8988T (cell line): ENCODE measurements around the gene GPT2.
"Not testable (repeated sequence)": the region's sequence is repeated elsewhere in the genome, so short reads cannot be mapped to it uniquely, and the experiment has no call there.

ENCODE experiments used
- DNase-seq: peaks from one replicate; pipeline ENCODE4 v3.0.0; 2011

GPT2 gene

DNA sequence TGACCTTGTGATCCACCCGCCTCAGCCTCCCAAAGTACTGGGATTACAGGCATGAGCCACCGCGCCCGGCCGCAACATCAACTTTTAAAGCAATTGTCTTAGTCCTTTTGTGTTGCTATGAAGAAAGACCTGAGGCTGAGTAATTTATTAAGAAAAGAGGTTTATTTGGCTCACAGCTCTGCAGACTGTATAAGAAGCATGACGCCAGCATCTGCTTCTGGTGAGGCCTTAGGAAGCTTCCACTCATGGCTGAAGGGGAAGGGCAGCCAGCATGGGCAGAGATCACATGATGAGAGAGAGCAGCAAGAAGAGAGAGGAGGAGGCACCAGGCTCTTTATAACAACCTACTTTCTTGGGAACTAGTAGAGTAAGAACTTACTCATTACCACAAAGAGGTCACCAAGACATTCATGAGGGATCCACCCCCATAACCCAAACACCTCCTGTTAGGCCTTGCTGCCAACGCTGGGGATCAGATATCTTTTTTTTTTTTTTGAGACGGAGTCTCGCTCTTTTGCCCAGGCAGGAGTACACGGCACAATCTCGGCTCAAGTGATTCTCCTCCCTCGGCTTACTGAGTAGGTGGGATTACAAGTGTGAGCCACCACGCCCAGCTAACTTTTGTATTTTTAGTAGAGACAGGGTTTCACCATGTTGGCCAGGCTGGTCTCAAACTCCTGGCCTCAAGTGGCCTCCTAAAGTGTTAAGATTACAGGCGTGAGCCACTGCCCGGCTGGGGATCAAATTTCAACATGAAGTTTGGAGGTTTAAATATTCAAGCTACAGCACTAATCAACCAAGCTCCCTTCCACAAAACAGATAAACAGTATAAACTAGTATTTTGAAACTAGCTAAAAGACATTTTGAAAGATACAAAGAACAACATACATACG is 21.4 kb upstream of the GPT2 start:
- no peak for DNase-seq

DNA sequence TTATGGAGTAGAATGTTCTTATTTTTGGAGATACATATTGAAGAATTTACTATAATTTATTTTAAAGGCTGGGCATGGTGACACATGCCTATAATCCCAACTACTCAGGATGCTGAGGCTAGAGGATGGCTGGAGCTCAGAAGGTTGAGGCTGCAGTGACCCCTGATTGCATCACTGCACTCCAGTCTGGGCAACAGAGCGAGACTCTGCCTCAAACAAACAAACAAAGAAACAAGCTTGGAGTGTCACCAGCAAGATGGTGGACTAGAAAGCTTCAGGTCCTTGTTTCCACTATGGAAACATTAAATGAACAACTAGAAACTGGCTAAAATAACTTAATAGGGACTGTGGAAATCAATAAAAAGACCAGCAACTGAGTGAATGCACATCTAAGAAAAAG is 17.9 kb upstream of the GPT2 start:
- no peak for DNase-seq

DNA sequence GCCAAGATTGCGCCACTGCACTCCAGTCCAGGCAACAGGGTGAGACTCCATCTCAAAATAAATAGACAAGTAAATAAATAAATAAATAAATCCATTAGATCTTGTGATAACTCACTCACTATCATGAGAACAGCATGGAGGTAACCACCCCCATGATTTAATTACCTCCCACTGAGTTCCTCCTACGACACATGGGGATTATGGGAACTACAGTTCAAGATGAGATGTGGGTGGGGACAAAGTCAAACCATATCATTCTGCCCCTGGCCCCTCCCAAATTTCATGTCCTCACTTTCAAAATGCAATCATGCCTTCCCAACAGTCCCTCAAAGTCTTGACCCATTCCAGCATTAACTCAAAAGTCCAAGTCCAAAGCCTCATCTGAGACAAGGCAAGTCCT is 16.7 kb upstream of the GPT2 start:
- DNase-seq = not testable (repeated sequence)

DNA sequence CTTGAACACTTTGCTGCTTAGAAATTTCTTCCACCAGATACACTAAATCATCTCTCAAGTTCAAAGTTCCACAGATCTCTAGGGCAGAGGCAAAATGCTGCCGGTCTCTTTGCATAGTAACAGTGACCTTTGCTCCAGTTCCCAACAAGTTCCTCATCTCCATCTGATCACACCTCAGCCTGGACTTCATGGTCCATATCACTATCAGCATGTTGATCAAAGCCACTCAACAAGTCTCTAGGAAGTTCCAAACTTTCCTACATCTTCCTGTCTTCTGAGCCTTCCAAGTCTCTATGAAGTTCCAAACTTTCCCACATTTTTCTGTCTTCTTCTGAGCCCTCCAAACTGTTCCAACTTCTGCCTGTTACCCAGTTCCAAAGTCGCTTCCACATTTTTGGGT is 15.3 kb upstream of the GPT2 start:
- not testable (repeated sequence) for DNase-seq

DNA sequence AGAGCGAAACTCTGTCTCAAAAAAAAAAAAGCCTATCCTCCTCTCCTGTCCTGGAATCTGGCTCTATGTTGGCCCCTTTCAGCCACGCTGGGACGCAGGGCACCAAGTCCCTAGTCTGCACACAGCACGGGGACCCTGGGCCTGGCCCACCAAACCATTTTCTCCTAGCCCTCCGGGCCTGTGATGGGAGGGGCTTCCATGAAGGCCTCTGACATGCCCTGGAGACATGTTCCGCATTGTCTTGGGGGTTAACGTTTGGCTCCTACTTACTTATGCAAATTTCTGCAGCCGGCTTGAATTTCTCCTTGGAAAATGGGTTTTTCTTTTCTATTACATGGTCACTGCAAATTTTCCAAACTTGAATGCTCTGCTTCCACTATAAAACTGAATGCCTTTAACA is 12.6 kb upstream of the GPT2 start:
- no peak for DNase-seq

DNA sequence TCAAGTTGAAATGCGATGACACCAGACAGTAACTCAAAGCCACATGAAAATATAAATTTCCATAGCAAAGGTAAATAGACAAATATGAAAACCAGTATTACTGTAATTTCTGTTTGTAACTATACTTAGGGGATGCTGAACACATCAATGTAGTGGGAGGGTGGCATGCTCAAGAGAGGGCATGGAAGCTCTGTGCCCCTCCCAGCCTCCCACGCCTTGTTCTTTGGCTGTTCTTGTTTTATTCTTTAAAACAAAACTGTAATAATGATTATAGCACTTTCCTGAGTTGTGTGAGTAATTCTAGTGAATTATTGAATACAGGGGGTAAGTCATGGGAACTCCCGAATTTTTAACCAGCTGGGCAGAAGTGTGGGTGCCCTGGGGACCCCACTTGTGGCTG is 11.0 kb upstream of the GPT2 start:
- no peak for DNase-seq

DNA sequence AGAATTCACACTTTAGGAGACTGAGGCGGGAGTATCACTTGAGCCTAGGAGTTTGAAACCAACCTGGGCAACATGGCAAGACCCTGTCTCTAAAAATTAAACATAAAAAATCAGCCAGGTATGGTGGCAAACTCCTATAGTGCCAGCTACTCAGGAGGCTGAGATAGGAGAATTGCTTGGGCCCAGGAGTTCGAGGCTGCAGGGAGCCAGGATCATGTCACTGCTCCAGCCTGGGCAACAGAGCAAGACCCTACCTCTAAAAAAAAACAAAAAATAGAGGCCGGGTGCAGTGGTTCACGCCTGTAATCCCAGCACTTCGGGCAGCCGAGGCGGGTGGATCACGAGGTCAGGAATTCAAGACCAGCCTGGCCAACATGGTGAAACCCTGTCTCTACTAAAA is 8.9 kb upstream of the GPT2 start:
- DNase-seq = no peak

DNA sequence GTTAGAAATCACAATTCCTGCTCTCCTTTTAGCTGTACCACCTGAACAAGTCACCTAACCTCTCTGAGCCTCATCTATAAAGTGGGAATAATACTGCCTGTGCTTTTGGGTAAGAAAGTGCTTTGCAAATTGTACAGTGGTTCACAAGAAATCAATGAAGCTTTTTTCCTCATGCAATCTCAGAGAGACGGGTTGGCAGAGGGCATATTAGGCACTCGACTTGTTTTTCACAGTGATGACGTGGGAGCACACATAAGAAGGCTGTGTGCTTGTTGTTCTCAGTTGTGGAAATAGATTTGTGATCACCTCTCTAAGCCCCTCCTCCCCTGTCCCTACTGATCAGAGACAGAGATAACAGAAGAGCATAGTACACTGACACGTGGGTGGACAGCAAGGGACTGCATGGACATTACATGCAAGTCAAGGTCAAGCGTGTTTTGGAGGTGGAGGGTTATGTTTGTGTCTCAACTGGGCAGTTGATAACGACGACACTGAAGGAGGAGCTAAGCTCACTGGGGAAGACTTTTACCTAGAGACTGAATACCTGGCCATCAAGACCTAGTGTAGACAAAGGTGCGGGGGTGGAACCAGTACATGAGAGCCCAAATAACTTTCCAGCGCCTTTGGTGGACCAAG is 1.7 kb upstream of the GPT2 start:
- no peak for DNase-seq

DNA sequence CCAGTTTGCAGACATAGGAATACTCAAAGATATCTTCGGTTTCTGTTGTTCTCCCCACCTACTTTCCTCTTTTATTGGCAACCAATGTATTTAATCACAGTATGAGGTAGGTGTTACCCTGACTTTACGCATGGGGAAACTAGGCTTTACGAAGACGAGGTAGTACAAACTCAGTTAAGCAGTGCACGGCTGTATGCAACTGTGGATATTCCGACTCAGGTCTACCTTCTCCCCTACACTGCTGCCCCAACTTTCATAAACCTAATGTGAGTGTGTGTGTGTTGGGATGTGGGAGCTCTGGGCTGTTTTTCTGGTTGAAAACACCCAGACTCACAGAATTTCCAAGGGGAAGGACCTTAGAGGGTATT is 1.2 kb upstream of the GPT2 start:
- DNase-seq = no peak

DNA sequence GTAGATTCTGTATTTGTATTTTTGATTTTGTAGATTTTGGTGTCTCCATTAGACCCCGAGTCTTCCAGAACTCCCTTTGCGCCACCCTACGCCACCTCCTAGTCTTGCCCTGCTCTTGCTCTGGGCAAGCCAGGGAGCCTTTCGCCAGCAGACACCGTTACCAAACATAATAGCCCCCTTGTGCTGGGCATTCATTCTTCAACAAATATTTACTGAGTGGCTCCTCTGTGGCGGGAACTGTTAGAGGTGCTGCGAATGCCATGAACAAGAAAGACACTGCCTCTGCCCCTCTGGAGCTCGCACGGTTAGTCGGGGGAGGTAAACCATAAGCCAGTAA is 841 bp upstream of the GPT2 start:
- no peak for DNase-seq

DNA sequence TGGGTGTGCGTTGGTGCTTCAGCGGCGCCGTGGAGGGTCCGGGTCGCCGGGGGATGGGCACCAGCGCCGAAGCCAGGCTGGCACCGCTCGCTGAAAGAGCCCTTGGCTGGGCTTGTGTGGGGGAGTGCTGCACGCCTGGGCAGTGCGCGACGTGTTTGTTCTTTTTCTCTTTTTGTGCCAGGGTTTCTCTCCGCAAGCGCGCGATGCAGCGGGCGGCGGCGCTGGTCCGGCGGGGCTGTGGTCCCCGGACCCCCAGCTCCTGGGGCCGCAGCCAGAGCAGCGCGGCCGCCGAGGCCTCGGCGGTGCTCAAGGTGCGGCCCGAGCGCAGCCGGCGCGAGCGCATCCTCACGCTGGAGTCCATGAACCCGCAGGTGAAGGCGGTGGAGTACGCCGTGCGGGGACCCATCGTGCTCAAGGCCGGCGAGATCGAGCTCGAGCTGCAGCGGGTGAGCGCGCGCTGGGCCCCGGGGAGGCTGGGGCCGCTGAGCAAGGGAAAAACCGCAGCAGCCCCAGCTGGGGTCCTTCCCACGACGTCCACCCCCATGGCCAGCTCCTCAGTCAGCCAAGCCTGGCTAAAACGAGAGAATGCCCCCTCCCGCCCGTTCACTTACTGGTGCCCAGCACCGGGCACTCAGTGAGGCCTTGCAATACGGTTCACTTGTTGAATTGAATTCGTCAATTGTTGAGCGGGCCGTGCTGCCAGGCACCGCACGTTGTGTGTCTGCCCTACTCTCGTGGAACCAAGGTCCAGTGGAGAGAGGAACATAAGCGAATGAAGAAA is 541 bp downstream of the GPT2 start:
- DNase-seq = no peak

DNA sequence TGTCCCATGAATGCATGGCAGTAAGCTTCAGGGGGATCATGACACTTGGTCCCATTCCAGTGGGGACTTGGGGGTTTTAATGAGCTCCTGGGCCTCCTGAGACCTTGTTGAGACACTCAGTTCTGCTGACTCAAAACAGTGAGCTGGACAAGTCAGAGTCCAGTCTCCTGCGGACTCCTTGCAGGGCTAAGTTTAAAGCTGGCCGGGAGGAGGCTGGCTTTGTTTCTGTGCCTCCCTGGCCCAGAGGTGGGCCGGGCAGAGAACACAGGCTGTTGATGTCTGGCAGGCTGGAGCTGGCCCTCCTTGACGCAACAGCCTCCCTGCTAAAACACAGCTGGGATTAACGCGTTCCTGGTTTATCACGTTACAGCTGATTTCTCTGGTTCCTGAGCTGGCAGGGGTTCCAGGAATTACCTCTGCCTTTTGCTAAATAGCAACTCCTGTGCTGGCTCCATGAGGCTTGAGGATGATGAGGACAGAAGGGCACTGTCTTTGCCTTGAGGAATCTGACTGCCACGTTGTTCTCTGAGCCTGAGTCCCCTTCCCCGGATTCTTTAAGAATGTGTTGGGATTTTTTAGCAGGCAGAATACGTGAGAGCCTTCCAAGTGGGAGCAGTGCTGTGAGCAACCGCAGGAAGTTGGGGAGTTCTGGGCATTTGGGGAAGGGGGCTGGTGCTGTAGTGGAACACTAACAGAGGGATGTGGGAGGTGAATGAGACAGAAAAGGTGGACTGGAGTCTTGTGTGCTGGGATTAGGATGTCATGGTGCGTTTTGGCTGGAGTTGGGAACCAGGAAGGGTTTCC is 2.0 kb downstream of the GPT2 start:
- no peak for DNase-seq

DNA sequence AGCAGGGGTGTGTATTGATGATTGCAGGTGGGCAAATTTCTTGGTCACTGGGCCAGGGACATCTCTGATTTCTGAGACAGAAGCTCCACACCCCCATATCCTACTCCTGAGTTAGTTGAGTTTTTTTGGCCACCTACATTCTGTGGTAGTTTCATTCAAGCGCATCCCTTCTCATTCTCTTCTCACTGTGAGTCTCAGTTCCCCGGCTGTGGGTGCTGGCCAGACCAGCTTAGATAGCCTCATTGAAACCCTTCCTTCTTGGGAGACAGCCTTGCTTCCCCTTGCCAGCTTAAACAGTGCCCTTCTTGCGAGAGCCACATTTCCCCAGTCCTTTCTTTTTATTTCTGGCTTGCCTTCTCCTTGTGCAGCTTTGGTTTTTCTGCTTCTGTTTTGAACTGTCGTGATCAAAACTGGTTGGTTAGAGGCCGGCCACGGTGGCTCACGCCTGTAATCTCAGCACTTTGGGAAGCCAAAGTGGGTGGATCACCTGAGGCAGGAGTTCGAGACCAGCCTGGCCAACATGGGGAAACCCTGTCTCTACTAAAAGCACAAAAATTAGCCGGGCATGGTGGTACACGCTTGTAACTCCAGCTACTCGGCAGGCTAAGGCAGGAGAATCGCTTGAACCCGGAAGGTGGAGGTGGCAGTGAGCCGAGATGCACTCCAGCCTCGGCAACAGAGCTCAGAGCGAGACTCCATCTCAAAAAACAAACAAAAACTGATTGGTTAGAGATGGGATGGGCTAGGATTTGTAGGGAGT is 2.8 kb downstream of the GPT2 start:
- DNase-seq = no peak

DNA sequence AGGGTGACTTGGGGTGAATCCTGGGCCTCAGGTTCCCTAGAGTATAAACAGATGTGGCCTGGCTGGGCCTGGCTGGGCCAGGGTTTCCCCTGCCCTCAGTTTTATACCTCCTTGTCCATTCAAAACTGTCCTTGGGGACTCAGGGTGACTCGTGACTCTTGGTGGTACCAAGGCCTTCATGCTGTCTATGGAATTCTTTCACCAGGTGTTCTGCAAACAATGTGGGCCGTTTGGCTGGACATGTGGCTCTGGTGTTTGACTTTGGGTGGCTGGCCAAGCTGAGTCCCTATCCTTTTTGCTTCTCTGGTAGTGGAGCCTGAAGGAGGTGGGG is 3.3 kb downstream of the GPT2 start:
- DNase-seq = no peak

DNA sequence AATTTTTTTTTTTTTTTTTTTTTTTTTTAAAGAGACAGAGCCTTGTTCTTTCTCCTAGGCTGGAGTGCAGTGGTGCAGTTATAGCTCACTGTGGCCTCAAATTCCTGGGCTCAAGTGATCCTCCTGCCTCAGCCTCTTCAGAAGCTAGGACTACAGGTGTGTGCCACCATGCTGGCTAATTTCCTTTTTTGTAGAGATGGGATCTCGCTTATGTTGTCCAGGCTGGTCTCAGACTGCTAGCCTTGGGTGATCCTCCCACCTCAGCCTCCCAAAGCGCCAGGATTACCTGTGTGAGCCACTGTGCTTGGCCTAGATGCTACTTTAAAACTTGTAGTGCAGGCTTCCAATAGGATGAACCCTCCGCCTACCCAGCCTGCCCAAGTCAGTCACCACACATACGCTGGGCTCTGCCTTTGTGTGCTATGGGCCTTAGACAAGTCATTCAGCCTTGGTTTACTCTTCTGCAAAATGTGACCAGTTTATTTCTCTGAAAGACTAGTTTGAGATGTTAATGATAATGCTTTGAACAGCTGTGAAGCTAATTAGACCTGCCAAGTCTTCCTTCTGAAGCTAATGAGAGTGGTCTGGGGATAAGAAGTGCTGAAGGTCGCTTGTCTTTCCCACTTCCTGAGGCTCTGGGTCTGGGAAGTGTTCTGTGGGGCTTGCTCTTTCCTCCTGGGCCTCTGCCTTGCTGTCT is 5.2 kb downstream of the GPT2 start:
- DNase-seq = no peak

DNA sequence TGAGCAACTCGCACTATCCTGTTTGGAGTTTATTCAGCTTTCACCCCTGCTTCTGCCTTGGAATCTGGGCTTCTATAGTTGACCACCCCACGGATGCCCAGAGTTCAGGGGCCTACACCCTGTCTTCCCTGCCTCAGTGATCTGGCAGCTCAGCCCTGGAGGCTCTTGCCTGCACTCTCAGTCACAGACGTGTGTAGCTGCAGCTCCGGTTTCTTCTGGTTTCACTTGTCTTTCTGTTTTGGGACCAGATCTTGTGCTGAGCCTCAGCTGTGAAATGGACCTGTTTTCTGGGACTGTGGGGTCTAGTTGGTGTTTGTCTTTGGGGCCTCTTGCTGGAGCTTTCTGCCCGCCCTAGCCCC is 5.8 kb downstream of the GPT2 start:
- no peak for DNase-seq

DNA sequence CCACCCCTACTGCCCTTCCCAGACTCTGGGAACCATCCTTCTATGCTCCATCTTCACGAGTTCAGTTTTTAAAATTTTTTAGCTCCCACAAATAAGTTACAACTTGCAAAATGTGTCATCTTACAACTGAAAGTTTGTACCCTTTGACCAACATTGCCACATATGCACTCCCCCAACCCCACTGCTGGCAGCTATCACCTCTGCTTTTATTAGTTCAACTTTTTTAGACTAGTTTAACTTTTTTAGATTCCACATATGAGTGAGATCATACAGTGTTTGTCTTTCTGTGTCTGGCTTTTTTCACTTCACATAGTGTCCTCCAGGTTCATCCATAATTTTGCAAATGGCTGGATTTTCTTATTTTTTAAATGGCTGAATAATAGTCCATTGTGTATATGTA is 7.7 kb downstream of the GPT2 start:
- no peak for DNase-seq

DNA sequence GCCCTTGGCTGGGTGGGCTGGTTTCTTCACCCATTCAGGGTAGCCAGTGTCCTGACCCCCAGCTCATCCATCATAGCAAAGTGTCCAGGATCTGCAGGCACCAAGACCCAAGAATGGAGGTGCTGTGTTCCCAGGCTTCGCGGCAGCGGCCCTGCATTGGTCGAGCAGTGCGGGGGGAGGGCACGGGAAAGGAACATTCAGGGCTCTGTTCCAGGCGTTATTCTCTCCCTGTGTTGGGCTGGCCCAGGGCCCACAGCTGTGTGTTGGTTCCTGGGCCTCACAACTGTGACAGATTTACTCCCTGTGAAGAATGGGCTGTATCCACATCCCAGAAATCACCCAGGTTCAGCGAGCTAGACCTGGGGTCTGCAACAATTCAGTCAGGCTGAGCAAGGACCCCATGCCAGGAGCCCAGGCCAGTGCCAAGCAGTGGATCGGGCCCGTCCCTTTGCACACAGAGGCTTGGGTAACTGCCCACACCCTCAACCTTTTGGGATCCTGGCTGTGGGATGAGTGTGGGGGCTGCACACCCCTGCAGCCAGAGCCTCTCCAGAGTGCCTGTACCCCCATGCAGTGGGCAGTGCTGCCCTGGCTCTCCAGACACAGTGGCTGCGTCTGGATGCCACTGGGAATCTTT is 10.0 kb downstream of the GPT2 start:
- DNase-seq = no peak

DNA sequence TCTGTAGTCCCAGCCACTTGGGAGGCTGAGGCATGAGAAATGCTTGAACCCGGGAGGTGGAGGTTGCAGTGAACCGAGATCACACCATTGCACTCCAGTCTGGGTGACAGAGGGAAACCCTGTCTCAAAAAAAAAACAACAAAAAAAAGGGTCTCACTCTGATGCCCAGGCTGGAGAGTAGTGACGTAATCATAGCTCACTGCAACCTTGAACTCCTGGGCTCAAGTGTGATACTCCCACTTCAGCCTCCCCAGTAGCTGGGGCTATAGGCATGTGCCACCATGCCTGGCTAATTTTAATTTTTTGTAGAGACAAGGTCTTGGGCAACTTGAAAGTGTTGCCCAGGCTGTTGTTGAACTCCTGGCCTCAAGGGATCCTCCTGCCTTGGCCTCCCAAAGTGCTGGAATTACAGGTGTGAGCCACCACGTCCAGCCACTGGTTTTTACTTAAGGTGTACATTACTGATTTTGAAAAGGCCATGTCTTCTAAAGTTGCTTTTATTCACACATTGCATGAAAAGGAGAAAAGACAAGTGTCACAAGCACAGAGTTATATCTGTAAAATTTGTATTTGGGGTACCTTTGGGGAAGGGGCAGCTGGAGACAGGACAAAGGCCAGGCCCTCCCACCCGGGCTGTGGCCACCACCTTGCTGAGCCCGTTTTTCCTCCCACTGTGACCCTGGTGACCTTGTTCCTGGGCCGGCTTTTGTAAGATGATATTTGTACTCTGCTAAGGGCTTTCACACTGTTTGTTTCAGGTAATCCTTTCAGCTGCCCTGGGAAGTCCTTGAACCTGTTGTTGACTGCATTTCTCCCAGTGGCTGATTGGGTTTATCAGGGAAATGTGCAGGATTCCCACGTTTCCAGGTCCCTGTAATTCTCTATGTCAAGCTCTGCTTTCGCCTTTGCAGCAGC is 11.5 kb downstream of the GPT2 start:
- DNase-seq = no peak

DNA sequence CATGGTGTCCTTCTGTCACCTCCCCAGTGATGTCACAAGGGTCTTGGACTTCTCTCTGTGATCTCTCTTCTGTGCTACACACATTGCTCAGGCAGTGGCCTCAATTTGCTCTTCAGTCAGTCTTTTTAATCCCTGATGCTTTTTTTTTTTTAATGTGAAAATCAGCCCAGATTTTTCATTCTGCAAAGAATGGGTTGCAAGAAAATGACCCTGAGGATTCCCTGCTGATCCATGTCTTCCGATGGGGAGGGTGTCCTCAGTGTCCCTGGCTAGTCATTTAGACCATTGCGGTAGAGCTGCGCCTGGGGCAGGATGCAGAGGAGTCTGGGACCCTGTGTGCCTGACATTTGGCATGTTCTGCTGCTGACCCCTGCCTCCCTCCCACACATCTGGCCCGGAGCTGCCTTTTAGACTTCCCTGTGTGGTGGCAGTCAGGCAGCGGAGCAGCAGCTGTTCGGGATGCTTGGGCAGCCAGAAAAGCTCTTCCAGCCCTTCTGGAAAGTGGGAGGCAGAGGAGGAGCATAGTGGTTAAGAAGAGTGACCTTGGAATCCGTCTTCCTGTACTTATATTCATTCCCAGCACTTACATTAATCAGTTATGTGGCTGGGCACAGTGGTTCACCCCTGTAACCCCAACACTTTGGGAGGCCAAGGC is 12.3 kb downstream of the GPT2 start:
- DNase-seq = no peak
